HepG2 (cell line): ENCODE results near the gene ASB16. TPM values are rescaled to one million over a fixed set of nuclear protein-coding genes. Genes with fewer than 3 reads are reported as not detected.

Experiments used
- FIP1L1 ChIP-seq: fragments of 200-400 bp; formaldehyde crosslinking; IDR thresholded peaks from 2 replicates; pipeline ENCODE4 v1.6.1; 2018; ENCODE audit warnings: low read depth, mild to moderate bottlenecking, low read length, moderate library complexity, borderline replicate concordance; ENCODE audit not compliant: insufficient read depth
- GRHL1 ChIP-seq: sonication (generic); formaldehyde crosslinking; conservative IDR thresholded peaks from 2 replicates; pipeline ENCODE4 v1.8.0; 2022; ENCODE audit warnings: missing genetic modification reagents
- HOXD1 ChIP-seq: sonication (generic); formaldehyde crosslinking; IDR thresholded peaks from 2 replicates; pipeline ENCODE4 v1.5.0; 2020; ENCODE audit warnings: missing genetic modification reagents
- MTA1 ChIP-seq: sonication (generic); formaldehyde crosslinking; IDR thresholded peaks from 2 replicates; pipeline ENCODE4 v1.4.0; 2020; ENCODE audit warnings: missing genetic modification reagents, mild to moderate bottlenecking, borderline replicate concordance
- MYC ChIP-seq: sonication (generic); formaldehyde crosslinking; IDR thresholded peaks from 2 replicates; pipeline ENCODE4 v1.9.0; 2021; ENCODE audit warnings: missing genetic modification reagents, borderline replicate concordance
- SETDB1 ChIP-seq: sonication (generic); formaldehyde crosslinking; IDR thresholded peaks from 2 replicates; pipeline ENCODE4 v1.5.1; 2020; ENCODE audit warnings: missing genetic modification reagents, mild to moderate bottlenecking, borderline replicate concordance
- SMAD1 ChIP-seq: sonication (generic); formaldehyde crosslinking; IDR thresholded peaks from 2 replicates; pipeline ENCODE4 v1.4.0; 2020; ENCODE audit warnings: missing genetic modification reagents, low read depth, mild to moderate bottlenecking, borderline replicate concordance
- TAF15 ChIP-seq: fragments of 200-400 bp; formaldehyde crosslinking; IDR thresholded peaks from one replicate; pipeline ENCODE4 v1.6.1; 2018; ENCODE audit warnings: mild to moderate bottlenecking, low read depth, low read length; ENCODE audit not compliant: poor library complexity, severe bottlenecking
- ZNF225 ChIP-seq: sonication (generic); formaldehyde crosslinking; IDR thresholded peaks from 2 replicates; pipeline ENCODE4 v1.4.0; 2020; ENCODE audit warnings: mild to moderate bottlenecking, missing genetic modification reagents
- ZNF503 ChIP-seq: sonication (generic); formaldehyde crosslinking; IDR thresholded peaks from 2 replicates; pipeline ENCODE4 v1.4.0; 2020; ENCODE audit warnings: missing genetic modification reagents
- ZNF768 ChIP-seq: sonication (generic); formaldehyde crosslinking; IDR thresholded peaks from 2 replicates; pipeline ENCODE4 v1.4.0; 2020; ENCODE audit warnings: missing genetic modification reagents
- polyA plus RNA-seq, 8 experiments: library from polyadenylated mRNA; depleted of rRNA in 3 of 8; stranded (reverse) in 7 of 8; unstranded in 1 of 8; fragments of >200 nt; fragmentation: Illumina TruSeq in 4 of 8; extraction: Trizol in 4 of 8; gene quantifications; 2 replicates each; pipeline versions ENCODE4 v1.2.1 to v1.2.3, GENCODE V29; 2011 to 2016; ENCODE audit warnings: low read depth in 4 of 8, missing spikeins in 1 of 8, mixed read lengths in 1 of 8; ENCODE audit not compliant: insufficient read depth in 1 of 8
- total RNA-seq, 5 experiments: library from RNA; depleted of rRNA; stranded (reverse); fragments of >200 nt; fragmentation: Illumina TruSeq; extraction: Trizol; gene quantifications; 2 replicates each; pipeline ENCODE4 v1.2.3, GENCODE V29; 2016; ENCODE audit warnings: low read depth in 1 of 5
- TF ChIP-seq, protein P1 (sequence below): sonication (generic); formaldehyde crosslinking; IDR thresholded peaks from 2 replicates; pipeline ENCODE4 v1.5.0; 2020; ENCODE audit warnings: mild to moderate bottlenecking, missing genetic modification reagents, borderline replicate concordance
- TF ChIP-seq, protein P2 (sequence below): sonication (generic); formaldehyde crosslinking; IDR thresholded peaks from 2 replicates; pipeline ENCODE4 v1.4.0; 2020; ENCODE audit warnings: mild to moderate bottlenecking, missing genetic modification reagents
- TF ChIP-seq, protein P3 (sequence below): IDR thresholded peaks from 2 replicates; pipeline ENCODE4 v1.6.1; 2012; ENCODE audit warnings: low read depth, low read length, improper control_type of control experiment

ASB16 gene
- total and polyA plus RNA-seq, 2 of the 13 experiments (the other 11 are each of a cell fraction or from before 2014, with no cell fraction given): 0.07 TPM; not detected in 1

GRCh38 chr17:44221862-44222111 is 51.3 kb downstream of the ASB16 start (continued):
- TF ChIP-seq GRHL1 (no peak), SMAD1 (CRISPR knock-in tag) (no peak), TAF15 (no peak), SETDB1 (CRISPR knock-in tag) (0 out of 2 replicates have a peak, but pooled peaks have one; percentile 40), FIP1L1 (no peak), MTA1 (0 out of 2 replicates have a peak, but pooled peaks have one; percentile 7), ZNF768 (no peak), ZNF225 (CRISPR knock-in tag) (no peak), HOXD1 (CRISPR knock-in tag) (no peak), ZNF503 (CRISPR knock-in tag) (0 out of 2 replicates have a peak, but pooled peaks have one; percentile 23), MYC (CRISPR knock-in tag) (no peak; the same call in 1 of the 2 replicates)
- TF ChIP-seq, protein P1, sequence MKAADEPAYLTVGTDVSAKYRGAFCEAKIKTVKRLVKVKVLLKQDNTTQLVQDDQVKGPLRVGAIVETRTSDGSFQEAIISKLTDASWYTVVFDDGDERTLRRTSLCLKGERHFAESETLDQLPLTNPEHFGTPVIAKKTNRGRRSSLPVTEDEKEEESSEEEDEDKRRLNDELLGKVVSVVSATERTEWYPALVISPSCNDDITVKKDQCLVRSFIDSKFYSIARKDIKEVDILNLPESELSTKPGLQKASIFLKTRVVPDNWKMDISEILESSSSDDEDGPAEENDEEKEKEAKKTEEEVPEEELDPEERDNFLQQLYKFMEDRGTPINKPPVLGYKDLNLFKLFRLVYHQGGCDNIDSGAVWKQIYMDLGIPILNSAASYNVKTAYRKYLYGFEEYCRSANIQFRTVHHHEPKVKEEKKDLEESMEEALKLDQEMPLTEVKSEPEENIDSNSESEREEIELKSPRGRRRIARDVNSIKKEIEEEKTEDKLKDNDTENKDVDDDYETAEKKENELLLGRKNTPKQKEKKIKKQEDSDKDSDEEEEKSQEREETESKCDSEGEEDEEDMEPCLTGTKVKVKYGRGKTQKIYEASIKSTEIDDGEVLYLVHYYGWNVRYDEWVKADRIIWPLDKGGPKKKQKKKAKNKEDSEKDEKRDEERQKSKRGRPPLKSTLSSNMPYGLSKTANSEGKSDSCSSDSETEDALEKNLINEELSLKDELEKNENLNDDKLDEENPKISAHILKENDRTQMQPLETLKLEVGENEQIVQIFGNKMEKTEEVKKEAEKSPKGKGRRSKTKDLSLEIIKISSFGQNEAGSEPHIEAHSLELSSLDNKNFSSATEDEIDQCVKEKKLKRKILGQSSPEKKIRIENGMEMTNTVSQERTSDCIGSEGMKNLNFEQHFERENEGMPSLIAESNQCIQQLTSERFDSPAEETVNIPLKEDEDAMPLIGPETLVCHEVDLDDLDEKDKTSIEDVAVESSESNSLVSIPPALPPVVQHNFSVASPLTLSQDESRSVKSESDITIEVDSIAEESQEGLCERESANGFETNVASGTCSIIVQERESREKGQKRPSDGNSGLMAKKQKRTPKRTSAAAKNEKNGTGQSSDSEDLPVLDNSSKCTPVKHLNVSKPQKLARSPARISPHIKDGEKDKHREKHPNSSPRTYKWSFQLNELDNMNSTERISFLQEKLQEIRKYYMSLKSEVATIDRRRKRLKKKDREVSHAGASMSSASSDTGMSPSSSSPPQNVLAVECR (CRISPR knock-in tag): 0 out of 2 replicates have a peak, but pooled peaks have one; percentile 31
- TF ChIP-seq, protein P2, sequence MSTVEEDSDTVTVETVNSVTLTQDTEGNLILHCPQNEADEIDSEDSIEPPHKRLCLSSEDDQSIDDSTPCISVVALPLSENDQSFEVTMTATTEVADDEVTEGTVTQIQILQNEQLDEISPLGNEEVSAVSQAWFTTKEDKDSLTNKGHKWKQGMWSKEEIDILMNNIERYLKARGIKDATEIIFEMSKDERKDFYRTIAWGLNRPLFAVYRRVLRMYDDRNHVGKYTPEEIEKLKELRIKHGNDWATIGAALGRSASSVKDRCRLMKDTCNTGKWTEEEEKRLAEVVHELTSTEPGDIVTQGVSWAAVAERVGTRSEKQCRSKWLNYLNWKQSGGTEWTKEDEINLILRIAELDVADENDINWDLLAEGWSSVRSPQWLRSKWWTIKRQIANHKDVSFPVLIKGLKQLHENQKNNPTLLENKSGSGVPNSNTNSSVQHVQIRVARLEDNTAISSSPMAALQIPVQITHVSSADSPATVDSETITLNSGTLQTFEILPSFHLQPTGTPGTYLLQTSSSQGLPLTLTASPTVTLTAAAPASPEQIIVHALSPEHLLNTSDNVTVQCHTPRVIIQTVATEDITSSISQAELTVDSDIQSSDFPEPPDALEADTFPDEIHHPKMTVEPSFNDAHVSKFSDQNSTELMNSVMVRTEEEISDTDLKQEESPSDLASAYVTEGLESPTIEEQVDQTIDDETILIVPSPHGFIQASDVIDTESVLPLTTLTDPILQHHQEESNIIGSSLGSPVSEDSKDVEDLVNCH: no peak
- TF ChIP-seq, protein P3, sequence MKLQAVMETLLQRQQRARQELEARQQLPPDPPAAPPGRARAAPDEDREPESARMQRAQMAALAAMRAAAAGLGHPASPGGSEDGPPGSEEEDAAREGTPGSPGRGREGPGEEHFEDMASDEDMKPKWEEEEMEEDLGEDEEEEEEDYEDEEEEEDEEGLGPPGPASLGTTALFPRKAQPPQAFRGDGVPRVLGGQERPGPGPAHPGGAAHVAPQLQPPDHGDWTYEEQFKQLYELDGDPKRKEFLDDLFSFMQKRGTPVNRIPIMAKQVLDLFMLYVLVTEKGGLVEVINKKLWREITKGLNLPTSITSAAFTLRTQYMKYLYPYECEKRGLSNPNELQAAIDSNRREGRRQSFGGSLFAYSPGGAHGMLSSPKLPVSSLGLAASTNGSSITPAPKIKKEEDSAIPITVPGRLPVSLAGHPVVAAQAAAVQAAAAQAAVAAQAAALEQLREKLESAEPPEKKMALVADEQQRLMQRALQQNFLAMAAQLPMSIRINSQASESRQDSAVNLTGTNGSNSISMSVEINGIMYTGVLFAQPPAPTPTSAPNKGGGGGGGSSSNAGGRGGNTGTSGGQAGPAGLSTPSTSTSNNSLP: no peak
